Stimulated activated memory B cell treated with anti-CD40 and anti-IgM and Interleukin-4, amounts not matched to agents 10 μg/mL and 1 μg/mL and 100 μg/mL, for 72 hours (primary cell): ENCODE results near the gene LAMA3.

Experiments
- ATAC-seq: fragments of 150-1000 bp; cut with Tn5 transposase; 2 replicates; pipeline ENCODE4 v1.10.0; 2021
- H3K27ac Mint-ChIP-seq: one replicate; pipeline ENCODE4 v1.8.0; 2022; ENCODE audit warnings: mild to moderate bottlenecking, mixed read lengths
- H3K27me3 Mint-ChIP-seq: one replicate; pipeline ENCODE4 v1.8.0; 2022; ENCODE audit warnings: mixed read lengths
- H3K36me3 Mint-ChIP-seq: one replicate; pipeline ENCODE4 v1.8.0; 2022; ENCODE audit warnings: mixed read lengths
- H3K4me1 Mint-ChIP-seq: one replicate; pipeline ENCODE4 v1.8.0; 2022; ENCODE audit warnings: mixed read lengths
- H3K4me3 Mint-ChIP-seq: one replicate; pipeline ENCODE4 v1.8.0; 2022; ENCODE audit warnings: mild to moderate bottlenecking, moderate library complexity, mixed read lengths
- H3K9me3 Mint-ChIP-seq: one replicate; pipeline ENCODE4 v1.8.0; 2022; ENCODE audit warnings: mixed read lengths

Gene LAMA3

GRCh38 chr18:23688528-23688927 is 725 bp upstream of the LAMA3 start:
- no peak for ATAC-seq
- Mint-ChIP-seq H3K27ac (no peak overlapping the region), H3K4me3 (no peak overlapping the region)

DNA sequence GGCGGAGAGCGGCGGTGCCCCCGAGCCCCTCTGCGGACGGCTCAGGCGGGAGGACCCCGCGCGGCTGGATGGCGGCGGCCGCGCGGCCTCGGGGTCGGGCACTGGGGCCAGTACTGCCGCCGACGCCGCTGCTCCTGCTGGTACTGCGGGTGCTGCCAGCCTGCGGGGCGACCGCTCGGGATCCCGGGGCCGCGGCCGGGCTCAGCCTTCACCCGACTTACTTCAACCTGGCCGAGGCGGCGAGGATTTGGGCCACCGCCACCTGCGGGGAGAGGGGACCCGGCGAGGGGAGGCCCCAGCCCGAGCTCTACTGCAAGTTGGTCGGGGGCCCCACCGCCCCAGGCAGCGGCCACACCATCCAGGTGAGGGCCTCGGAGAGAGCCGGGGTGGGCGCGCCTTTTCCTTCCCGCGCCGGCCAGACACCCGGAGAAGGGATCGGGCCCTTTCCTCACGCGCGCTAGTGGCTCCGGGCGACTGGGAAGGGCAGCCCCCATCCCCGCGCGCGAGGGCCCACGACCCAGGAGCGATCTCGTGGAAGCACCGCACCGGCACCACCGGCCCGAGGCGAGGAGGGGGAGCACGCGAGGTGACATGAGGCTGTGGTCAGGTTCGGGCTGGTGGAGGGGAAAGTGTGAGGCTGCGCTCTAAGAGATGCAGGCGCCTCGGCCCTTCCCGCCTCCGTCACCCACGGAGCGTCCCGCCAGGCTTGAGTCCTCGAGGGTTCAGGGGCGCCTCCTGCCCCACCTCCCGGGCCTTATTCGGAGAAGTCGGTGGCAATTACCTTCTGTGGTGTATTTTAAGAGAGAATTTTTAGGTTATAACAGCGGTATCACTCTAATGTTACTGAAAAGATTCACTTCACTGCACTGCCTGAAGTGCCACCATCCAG is 607 bp downstream of the LAMA3 start:
- Mint-ChIP-seq H3K27ac (no peak overlapping the region), H3K9me3 (no peaks in the 10 kb centered on the region), H3K36me3 (no peaks in the 10 kb centered on the region), H3K27me3 (peaks cover 67% of the 10 kb centered on the region), H3K4me3 (no peak overlapping the region), H3K4me1 (peaks cover 6% of the 10 kb centered on the region)
- ATAC-seq = peak; percentile 41

More at GRCh38 chr18:23688528-23688927, 725 bp upstream of the LAMA3 start:
- Mint-ChIP-seq H3K9me3 (peaks cover 3% of the 10 kb centered on the region), H3K4me1 (peaks cover 6% of the 10 kb centered on the region), H3K36me3 (no peaks in the 10 kb centered on the region), H3K27me3 (peaks cover 74% of the 10 kb centered on the region)

DNA sequence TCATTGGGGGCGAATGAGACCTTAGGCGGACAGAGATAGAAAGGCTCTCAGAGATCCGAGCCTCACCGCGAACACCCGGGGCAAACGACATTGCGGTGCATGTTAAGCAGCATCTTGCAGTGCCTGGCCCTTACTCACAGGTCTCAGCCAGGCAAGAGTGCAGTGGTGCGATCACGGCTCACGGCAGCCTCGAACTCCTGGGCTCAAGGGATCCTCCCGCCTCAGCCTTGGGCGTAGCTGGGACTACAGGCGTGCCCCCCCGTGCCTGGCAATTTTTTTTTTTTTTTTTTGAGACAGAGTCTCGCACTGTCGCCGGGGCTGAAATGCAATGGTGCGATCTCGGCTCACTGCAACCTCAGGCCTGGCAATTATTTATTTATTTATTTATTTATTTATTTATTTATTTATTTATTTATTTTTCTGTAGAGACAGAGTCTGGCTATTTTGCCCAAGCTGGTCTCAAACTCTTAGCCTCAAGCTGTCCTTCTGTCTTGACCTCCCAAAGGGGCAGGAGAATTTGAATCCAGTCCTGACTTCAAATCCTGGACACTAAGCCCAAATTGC is 1.3 kb downstream of the LAMA3 start:
- Mint-ChIP-seq H3K9me3 (no peaks in the 10 kb centered on the region), H3K4me1 (peaks cover 6% of the 10 kb centered on the region), H3K27me3 (peaks cover 65% of the 10 kb centered on the region), H3K36me3 (no peaks in the 10 kb centered on the region), H3K4me3 (no peak overlapping the region), H3K27ac (no peak overlapping the region)
- ATAC-seq = no peak

DNA sequence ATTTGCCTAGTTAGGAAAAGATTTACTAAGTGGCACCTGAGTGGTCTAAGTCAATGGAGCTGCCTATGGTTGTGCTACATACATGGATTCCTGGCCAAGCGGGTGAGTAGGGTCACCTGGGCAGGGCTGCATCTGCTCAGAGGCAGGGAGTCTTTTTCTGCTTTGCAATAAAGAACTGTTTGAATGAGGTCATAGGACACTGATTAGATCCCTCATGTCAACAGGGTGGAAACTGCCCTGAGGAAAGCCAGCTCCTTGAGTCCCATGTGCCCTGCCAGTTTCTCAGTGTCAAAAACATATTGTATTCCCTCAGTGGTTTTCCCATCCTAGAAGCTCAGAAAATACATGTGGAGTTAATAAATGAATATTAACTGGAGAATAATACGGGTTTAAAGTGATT is 4.6 kb downstream of the LAMA3 start:
- Mint-ChIP-seq H3K4me3 (no peak overlapping the region), H3K36me3 (no peaks in the 10 kb centered on the region), H3K27ac (no peak overlapping the region), H3K9me3 (no peaks in the 10 kb centered on the region), H3K27me3 (peaks cover 43% of the 10 kb centered on the region), H3K4me1 (peaks cover 6% of the 10 kb centered on the region)
- no peak for ATAC-seq

GRCh38 chr18:23694637-23695430 is 5.6 kb downstream of the LAMA3 start:
- Mint-ChIP-seq H3K27me3 (peaks cover 42% of the 10 kb centered on the region), H3K4me1 (peaks cover 6% of the 10 kb centered on the region), H3K27ac (no peak overlapping the region), H3K36me3 (no peaks in the 10 kb centered on the region), H3K4me3 (no peak overlapping the region), H3K9me3 (no peaks in the 10 kb centered on the region)
- ATAC-seq = no peak

- H3K9me3 Mint-ChIP-seq = no peaks in the 10 kb centered on the region
- peaks cover 4% of the 10 kb centered on the region for H3K4me1 Mint-ChIP-seq
- no peak for ATAC-seq
- no peak overlapping the region for H3K27ac Mint-ChIP-seq
- H3K36me3 Mint-ChIP-seq = no peaks in the 10 kb centered on the region
- H3K4me3 Mint-ChIP-seq = no peak overlapping the region
- H3K27me3 Mint-ChIP-seq = peaks cover 28% of the 10 kb centered on the region
Observed at GRCh38 chr18:23701017-23701416, 11.8 kb downstream of the LAMA3 start.

GRCh38 chr18:23701544-23702064 is 12.4 kb downstream of the LAMA3 start:
- H3K4me1 Mint-ChIP-seq = peaks cover 4% of the 10 kb centered on the region

DNA sequence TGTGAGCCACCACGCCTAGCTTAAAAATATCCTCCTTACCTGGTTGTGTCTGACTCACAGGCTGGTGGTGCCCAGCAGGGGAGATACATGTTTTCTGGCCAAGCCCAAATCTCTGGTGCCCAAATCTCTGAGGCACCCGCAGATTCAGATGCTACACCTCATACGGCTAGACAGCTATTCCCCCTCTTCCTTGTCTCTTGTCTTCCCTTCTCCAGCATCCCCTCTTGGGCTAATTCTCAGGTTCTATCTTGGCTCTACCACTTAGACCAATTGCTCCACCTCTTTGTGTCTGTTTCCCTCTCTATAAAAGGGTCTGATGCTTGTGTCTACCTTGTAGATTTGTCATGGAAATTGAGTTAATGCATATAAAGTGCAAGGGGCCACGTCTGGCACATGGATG is 13.4 kb downstream of the LAMA3 start:
- peaks cover 28% of the 10 kb centered on the region for H3K27me3 Mint-ChIP-seq
- H3K9me3 Mint-ChIP-seq = no peaks in the 10 kb centered on the region
- H3K36me3 Mint-ChIP-seq = no peaks in the 10 kb centered on the region
- no peak overlapping the region for H3K4me3 Mint-ChIP-seq
- no peak for ATAC-seq
- no peak overlapping the region for H3K27ac Mint-ChIP-seq
- peaks cover 4% of the 10 kb centered on the region for H3K4me1 Mint-ChIP-seq

More at GRCh38 chr18:23701544-23702064, 12.4 kb downstream of the LAMA3 start:
- peaks cover 28% of the 10 kb centered on the region for H3K27me3 Mint-ChIP-seq
- ATAC-seq = no peak
- no peak overlapping the region for H3K27ac Mint-ChIP-seq
- H3K36me3 Mint-ChIP-seq = no peaks in the 10 kb centered on the region
- H3K4me3 Mint-ChIP-seq = no peak overlapping the region
- H3K9me3 Mint-ChIP-seq = no peaks in the 10 kb centered on the region

DNA sequence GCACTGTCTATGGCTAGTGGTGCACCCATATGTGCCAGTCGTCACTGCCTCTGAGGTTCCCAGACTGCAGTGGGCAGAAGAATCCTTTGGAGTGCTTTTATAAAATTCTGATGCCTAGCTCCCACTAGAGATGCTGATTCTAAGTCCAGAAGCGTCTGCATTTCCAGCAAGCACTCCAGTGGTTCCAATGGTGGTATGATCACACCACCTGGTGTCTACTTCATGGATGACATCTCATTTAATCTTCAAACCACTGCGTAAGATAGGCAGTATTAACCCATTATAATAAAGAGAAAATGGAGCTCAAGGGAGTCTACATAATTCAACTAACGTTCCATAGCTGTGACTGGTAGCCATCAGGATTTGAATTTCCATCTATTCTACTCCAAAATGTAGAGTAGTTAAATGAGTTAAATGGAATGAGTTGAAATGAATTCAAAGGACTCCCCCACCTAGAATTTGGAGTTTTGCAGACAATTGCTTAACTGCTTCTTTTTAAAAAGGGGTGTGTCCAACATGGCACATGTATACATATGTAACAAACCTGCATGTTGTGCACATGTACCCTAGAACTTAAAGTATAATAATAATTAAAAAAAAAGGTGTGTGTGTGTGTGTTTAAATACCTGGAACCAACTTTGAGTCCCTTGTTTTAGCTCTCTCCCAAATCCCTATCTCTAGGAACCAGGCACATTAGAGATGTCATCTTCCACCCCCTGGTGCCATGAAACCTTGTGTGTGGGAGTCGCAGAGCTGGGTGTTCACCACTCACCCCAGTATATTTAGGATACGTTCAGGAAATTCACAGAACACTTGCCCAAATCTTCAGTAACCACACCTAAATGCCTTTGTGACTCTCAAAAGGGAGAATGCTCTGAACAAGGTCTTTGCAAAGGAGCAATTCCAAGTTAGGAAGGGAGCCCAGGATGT is 14.1 kb downstream of the LAMA3 start:
- Mint-ChIP-seq H3K36me3 (no peaks in the 10 kb centered on the region), H3K27ac (no peak overlapping the region), H3K4me1 (peaks cover 4% of the 10 kb centered on the region), H3K9me3 (peaks cover 2% of the 10 kb centered on the region), H3K4me3 (no peak overlapping the region), H3K27me3 (peaks cover 27% of the 10 kb centered on the region)
- no peak for ATAC-seq

- Mint-ChIP-seq H3K9me3 (peaks cover 2% of the 10 kb centered on the region), H3K27me3 (peaks cover 21% of the 10 kb centered on the region), H3K36me3 (no peaks in the 10 kb centered on the region), H3K4me1 (peaks cover 4% of the 10 kb centered on the region), H3K4me3 (no peak overlapping the region), H3K27ac (no peak overlapping the region)
- ATAC-seq = no peak
Observed at GRCh38 chr18:23703987-23704384, 14.7 kb downstream of the LAMA3 start.

- H3K36me3 Mint-ChIP-seq = no peaks in the 10 kb centered on the region
- peaks cover 23% of the 10 kb centered on the region for H3K27me3 Mint-ChIP-seq
- peaks cover 4% of the 10 kb centered on the region for H3K4me1 Mint-ChIP-seq
- no peak overlapping the region for H3K27ac Mint-ChIP-seq
- ATAC-seq = no peak
- no peak overlapping the region for H3K4me3 Mint-ChIP-seq
- peaks cover 4% of the 10 kb centered on the region for H3K9me3 Mint-ChIP-seq
Observed at GRCh38 chr18:23704806-23705205, 15.6 kb downstream of the LAMA3 start.

- ATAC-seq = no peak
Observed at GRCh38 chr18:23706971-23707640, 17.9 kb downstream of the LAMA3 start.

GRCh38 chr18:23710068-23710527 is 20.8 kb downstream of the LAMA3 start:
- Mint-ChIP-seq H3K27me3 (peaks cover 28% of the 10 kb centered on the region), H3K36me3 (no peaks in the 10 kb centered on the region), H3K9me3 (peaks cover 4% of the 10 kb centered on the region), H3K27ac (no peak overlapping the region), H3K4me1 (no peaks in the 10 kb centered on the region), H3K4me3 (no peak overlapping the region)
- ATAC-seq = no peak

More at GRCh38 chr18:23706971-23707640, 17.9 kb downstream of the LAMA3 start:
- H3K27ac Mint-ChIP-seq = no peak overlapping the region
- H3K4me1 Mint-ChIP-seq = no peaks in the 10 kb centered on the region
- H3K27me3 Mint-ChIP-seq = peaks cover 14% of the 10 kb centered on the region
- peaks cover 4% of the 10 kb centered on the region for H3K9me3 Mint-ChIP-seq
- H3K4me3 Mint-ChIP-seq = no peak overlapping the region
- no peaks in the 10 kb centered on the region for H3K36me3 Mint-ChIP-seq

DNA sequence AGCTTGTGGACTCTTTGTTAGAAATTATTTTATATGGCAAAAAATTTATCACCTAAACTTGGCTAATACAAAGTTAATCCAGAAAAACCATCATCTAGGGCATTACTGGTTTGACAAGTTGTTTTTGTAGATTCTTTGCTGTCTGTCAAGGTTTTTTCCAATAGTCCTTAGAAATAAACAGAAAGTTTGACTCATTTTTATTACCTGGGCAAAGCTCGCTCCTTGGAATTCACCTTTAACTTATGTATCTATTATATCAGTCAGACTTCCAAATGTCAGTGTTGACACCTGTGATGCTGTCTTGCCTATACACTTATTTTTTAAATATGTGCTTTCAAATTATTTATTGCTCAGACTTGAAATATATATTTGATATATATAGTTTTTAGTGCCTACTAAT is 21.7 kb downstream of the LAMA3 start:
- Mint-ChIP-seq H3K4me1 (no peaks in the 10 kb centered on the region), H3K36me3 (no peaks in the 10 kb centered on the region), H3K27ac (no peak overlapping the region), H3K4me3 (no peak overlapping the region), H3K27me3 (peaks cover 34% of the 10 kb centered on the region), H3K9me3 (peaks cover 4% of the 10 kb centered on the region)
- ATAC-seq = no peak
